ENCODE results near the gene SLC1A7.

The SLC1A7 gene

GRCh38 chr1:53061123-53061858, 81.1 kb downstream of the SLC1A7 start:
- DNase-seq (ENCODE audit: low read depth) = no peak
- TF ChIP-seq CTCF (conservative IDR thresholded peaks at IDR 0.05; ENCODE audit: low read depth, low read length) = no peak
- peak overlapping the region; percentile 50 for H3K4me3 ChIP-seq (ENCODE audit: low read length)

- no peak for TF ChIP-seq CTCF (conservative IDR thresholded peaks at IDR 0.05; ENCODE audit: low read depth, low read length)
- no peak overlapping the region for H3K4me3 ChIP-seq (ENCODE audit: low read length)
- no peak for DNase-seq (ENCODE audit: low read depth)
These were observed 81.9 kb downstream of the SLC1A7 start for GRCh38 chr1:53060579-53060978.

- TF ChIP-seq CTCF (conservative IDR thresholded peaks at IDR 0.05; ENCODE audit: low read depth, low read length) = no peak
- DNase-seq (ENCODE audit: low read depth) = no peak
- H3K4me3 ChIP-seq (ENCODE audit: low read length) = no peak overlapping the region
These were observed 85.3 kb downstream of the SLC1A7 start for GRCh38 chr1:53057127-53057526.

GRCh38 chr1:53051676-53052075, 90.8 kb downstream of the SLC1A7 start:
- no peak for TF ChIP-seq CTCF (conservative IDR thresholded peaks at IDR 0.05; ENCODE audit: low read depth, low read length)
- no peak overlapping the region for H3K4me3 ChIP-seq (ENCODE audit: low read length)
- no peak for DNase-seq (ENCODE audit: low read depth)

- no peak for TF ChIP-seq CTCF (conservative IDR thresholded peaks at IDR 0.05; ENCODE audit: low read depth, low read length)
- DNase-seq (ENCODE audit: low read depth) = no peak
- no peak overlapping the region for H3K4me3 ChIP-seq (ENCODE audit: low read length)
These were observed 92.1 kb downstream of the SLC1A7 start for GRCh38 chr1:53050310-53050709.

- no peak overlapping the region for H3K4me3 ChIP-seq (ENCODE audit: low read length)
- no peak for TF ChIP-seq CTCF (conservative IDR thresholded peaks at IDR 0.05; ENCODE audit: low read depth, low read length)
- DNase-seq (ENCODE audit: low read depth) = no peak
These were observed 92.9 kb downstream of the SLC1A7 start for GRCh38 chr1:53049574-53049967.

- DNase-seq (ENCODE audit: low read depth) = no peak
- H3K4me3 ChIP-seq (ENCODE audit: low read length) = no peak overlapping the region
- no peak for TF ChIP-seq CTCF (conservative IDR thresholded peaks at IDR 0.05; ENCODE audit: low read depth, low read length)
These were observed 93.4 kb downstream of the SLC1A7 start for GRCh38 chr1:53048960-53049573.

Data from retinal pigment epithelial cell (primary cell).